HepG2 (cell line): ENCODE measurements around the gene SORD. TPM values are rescaled to one million over a fixed set of nuclear protein-coding genes. Genes with fewer than 3 reads are reported as not detected.
A peak's percentile ranks its signal among the peaks of the same experiment; 100 is the strongest.

ENCODE experiments used
- ATAC-seq: fragments of 200-7000 bp; cut with Tn5 transposase; 3 replicates; pipeline ENCODE4 v1.9.1; 2020; ENCODE audit warnings: mild to moderate bottlenecking, moderate library complexity
- BruUV-seq: library from RNA; stranded (reverse); fragments of 400-500 nt; replicated peaks from 2 replicates; lab custom pipeline; 2021; lab: Mats Ljungman, UMichigan
- CTCF ChIA-PET: fragments of 300-600 bp; formaldehyde crosslinking; extraction: SDS; loops from one replicate; lab custom pipeline; 2021; ENCODE audit warnings: low total read pairs, inconsistent platforms, low intra/inter-chr PET ratio; lab: Yijun Ruan, JAX
- POLR2A ChIA-PET: fragments of 350-600 bp; sonication (Branson Sonifier 250); formaldehyde crosslinking; loops from one replicate; lab custom pipeline; 2020; ENCODE audit warnings: antibody characterized with exemption, inconsistent platforms; lab: Yijun Ruan, JAX
- DNase-seq: peaks from one replicate; pipeline ENCODE4 v3.0.0-alpha.2; 2015; ENCODE audit warnings: low spot score
- FAIRE-seq: peaks from 3 replicates; lab custom pipeline; 2011; peaks lifted over from hg19 to GRCh38; lab: Jason Lieb, UNC
- H2AFZ ChIP-seq: one replicate; pipeline ENCODE4 v1.6.1; 2011; ENCODE audit warnings: low read length, inconsistent platforms
- H3K27ac ChIP-seq: fragments of 300-600 bp; 3 replicates; pipeline ENCODE4 v1.8.0; 2011; ENCODE audit warnings: mixed run types, mild to moderate bottlenecking, mixed read lengths, low read length, inconsistent platforms; ENCODE audit not compliant: insufficient read depth; ENCODE audit errors: extremely low read length
- H3K27me3 ChIP-seq, 2 experiments: fragments of 200-600 bp in 1 of 2; 2 replicates in 1 of 2; 3 replicates in 1 of 2; pipeline versions ENCODE4 v1.6.0 to v1.8.0; 2011; ENCODE audit warnings: low read length in 2 of 2, mild to moderate bottlenecking in 2 of 2, moderate library complexity in 2 of 2, inconsistent platforms in 1 of 2; ENCODE audit not compliant: insufficient read depth in 2 of 2, control insufficient read depth in 1 of 2
- H3K36me3 ChIP-seq, 2 experiments: fragments of 200-600 bp in 1 of 2; replicated peaks in 1 of 2; 2 replicates in 1 of 2; 3 replicates in 1 of 2; pipeline versions ENCODE4 v1.5.1 to v1.8.0; 2011; ENCODE audit warnings: low read length in 2 of 2, inconsistent platforms in 1 of 2; ENCODE audit not compliant: insufficient read depth in 2 of 2, control insufficient read depth in 1 of 2
- H3K4me1 ChIP-seq: 2 replicates; pipeline ENCODE4 v1.5.1; 2012; ENCODE audit warnings: low read length, inconsistent platforms; ENCODE audit not compliant: insufficient read depth
- H3K4me2 ChIP-seq: 2 replicates; pipeline ENCODE4 v1.6.0; 2011; ENCODE audit warnings: low read depth, low read length, inconsistent platforms
- H3K4me3 ChIP-seq, 3 experiments: fragments of 200-600 bp in 1 of 3; sonication (generic), shearing (Covaris generic) in 1 of 3; replicated peaks in 1 of 3; 2 replicates each; pipeline ENCODE4 v1.5.1; 2011 to 2016; ENCODE audit warnings: low read length in 3 of 3, inconsistent platforms in 2 of 3, low read depth in 2 of 3, mild to moderate bottlenecking in 2 of 3, control low read depth in 1 of 3, mixed read lengths in 1 of 3; ENCODE audit not compliant: insufficient read depth in 1 of 3
- H3K79me2 ChIP-seq: one replicate; pipeline ENCODE4 v1.6.1; 2011; ENCODE audit warnings: low read length, inconsistent platforms; ENCODE audit not compliant: insufficient read depth
- H3K9ac ChIP-seq: 2 replicates; pipeline ENCODE4 v1.6.0; 2011; ENCODE audit warnings: mild to moderate bottlenecking, low read depth, low read length, inconsistent platforms; ENCODE audit not compliant: insufficient read depth
- H3K9me3 ChIP-seq: 2 replicates; pipeline ENCODE4 v1.5.1; 2012; ENCODE audit warnings: mild to moderate bottlenecking, low read length
- H4K20me1 ChIP-seq: 2 replicates; pipeline ENCODE4 v1.6.0; 2011; ENCODE audit warnings: inconsistent platforms, mild to moderate bottlenecking, low read length, moderate library complexity; ENCODE audit not compliant: insufficient read depth
- ARID3A ChIP-seq: IDR thresholded peaks from 2 replicates; pipeline ENCODE4 v1.6.1; 2012; ENCODE audit warnings: low read depth, low read length, improper control_type of control experiment
- CSRNP2 ChIP-seq: sonication (generic); formaldehyde crosslinking; conservative IDR thresholded peaks from 2 replicates; pipeline ENCODE4 v1.8.0; 2022; ENCODE audit warnings: low read depth, missing genetic modification reagents
- CTCF ChIP-seq: sonication (generic); formaldehyde crosslinking; IDR thresholded peaks from 2 replicates; pipeline ENCODE4 v1.5.0; 2020; ENCODE audit warnings: mild to moderate bottlenecking, missing genetic modification reagents, moderate library complexity
- NRL ChIP-seq: sonication (generic); formaldehyde crosslinking; IDR thresholded peaks from 2 replicates; pipeline ENCODE4 v1.5.0; 2020; ENCODE audit warnings: missing genetic modification reagents, mild to moderate bottlenecking, moderate library complexity, borderline replicate concordance
- SMC3 ChIP-seq: IDR thresholded peaks from 2 replicates; pipeline ENCODE4 v1.6.1; 2011; ENCODE audit warnings: low read length, improper control_type of control experiment
- STAG1 ChIP-seq: sonication (generic); formaldehyde crosslinking; IDR thresholded peaks from 2 replicates; pipeline ENCODE4 v1.4.0; 2020; ENCODE audit warnings: missing genetic modification reagents
- TCF7L2 ChIP-seq: IDR thresholded peaks from 2 replicates; pipeline ENCODE4 v1.6.1; 2011; ENCODE audit warnings: mild to moderate bottlenecking, low read depth, low read length, moderate library complexity
- THAP11 ChIP-seq: IDR thresholded peaks from 2 replicates; pipeline ENCODE4 v1.6.1; 2016; ENCODE audit warnings: missing biosample characterization, missing genetic modification reagents
- ZBTB7B ChIP-seq: sonication (generic); formaldehyde crosslinking; IDR thresholded peaks from 2 replicates; pipeline ENCODE4 v1.4.0; 2020; ENCODE audit warnings: missing genetic modification reagents
- ZNF383 ChIP-seq: sonication (generic); formaldehyde crosslinking; IDR thresholded peaks from 2 replicates; pipeline ENCODE4 v1.4.0; 2020; ENCODE audit warnings: missing genetic modification reagents, mild to moderate bottlenecking, borderline replicate concordance
- ZNF713 ChIP-seq: sonication (generic); formaldehyde crosslinking; IDR thresholded peaks from 2 replicates; pipeline ENCODE4 v1.4.0; 2020; ENCODE audit warnings: mild to moderate bottlenecking, missing genetic modification reagents
- WGBS: methylation state at CpG from one replicate; pipeline ENCODE4 v1.1.6; 2017; ENCODE audit warnings: low lambda C conversion rate; 5-methylcytosine and 5-hydroxymethylcytosine counted together
- in situ Hi-C: cut with HindIII; loops from 2 replicates; pipeline ENCODE4 v1.10.0; 2017; ENCODE audit warnings: low pct_unique_long_range_greater_than_20kb; ENCODE audit not compliant: extremely low pct_ligation_motif_present
- intact Hi-C: fragments of 100-400 bp; cut with micrococcal nuclease; formaldehyde crosslinking; loops from one replicate; pipeline ENCODE4 v1.10.0; 2022; ENCODE audit not compliant: unreplicated experiment
- polyA plus RNA-seq, 8 experiments: library from polyadenylated mRNA; depleted of rRNA in 3 of 8; stranded (reverse) in 7 of 8; unstranded in 1 of 8; fragments of >200 nt; fragmentation: Illumina TruSeq in 4 of 8; extraction: Trizol in 4 of 8; gene quantifications; 2 replicates each; pipeline versions ENCODE4 v1.2.1 to v1.2.3, GENCODE V29; 2011 to 2016; ENCODE audit warnings: low read depth in 4 of 8, missing spikeins in 1 of 8, mixed read lengths in 1 of 8; ENCODE audit not compliant: insufficient read depth in 1 of 8
- total RNA-seq, 5 experiments: library from RNA; depleted of rRNA; stranded (reverse); fragments of >200 nt; fragmentation: Illumina TruSeq; extraction: Trizol; gene quantifications; 2 replicates each; pipeline ENCODE4 v1.2.3, GENCODE V29; 2016; ENCODE audit warnings: low read depth in 1 of 5
- TF ChIP-seq, protein P1 (sequence below): sonication (generic); formaldehyde crosslinking; IDR thresholded peaks from 2 replicates; pipeline ENCODE4 v1.9.0; 2021; ENCODE audit warnings: missing genetic modification reagents, mild to moderate bottlenecking, borderline replicate concordance
- TF ChIP-seq, protein P2 (sequence below): sonication (generic); formaldehyde crosslinking; IDR thresholded peaks from 2 replicates; pipeline ENCODE4 v1.5.0; 2020; ENCODE audit warnings: mild to moderate bottlenecking, low read depth, missing genetic modification reagents, borderline replicate concordance
- TF ChIP-seq, protein P3 (sequence below): sonication (generic); formaldehyde crosslinking; IDR thresholded peaks from 2 replicates; pipeline ENCODE4 v1.4.0; 2020; ENCODE audit warnings: missing genetic modification reagents

Gene SORD
- total and polyA plus RNA-seq, 2 of the 13 experiments (the other 11 are each of a cell fraction or from before 2014, with no cell fraction given) = 59.1 to 95.3 TPM

GRCh38 chr15:45126535-45127158, 103.7 kb downstream of the SORD start:
- H3K4me2 ChIP-seq = no peak overlapping the region
- no peaks in the 10 kb centered on the region for H4K20me1 ChIP-seq
- CTCF ChIA-PET = interaction anchor here (0.6 to 1.7 kb wide), 3 partner anchors 8 to 10 kb away, joined by 3 to 7 read pairs (median 3); no protein-coding TSS in a partner anchor
- POLR2A ChIA-PET = no interaction called here
- H3K79me2 ChIP-seq = no peaks in the 10 kb centered on the region
- FAIRE-seq = no peak
- peaks cover 14% of the 10 kb centered on the region for H3K4me1 ChIP-seq
- WGBS = 4% methylated on average over 2 of the region's 2 CpGs
- no peak overlapping the region for H3K9ac ChIP-seq
- in situ Hi-C loops (loop anchor here (10.0 kb wide), 2 partner anchors 62 to 162 kb away; no protein-coding TSS in a partner anchor), intact Hi-C loops (no loop called here)
- H3K4me3 ChIP-seq = no peak overlapping the region
- DNase-seq = peak; percentile 25
- no peaks in the 10 kb centered on the region for H3K36me3 ChIP-seq
- H2AFZ ChIP-seq = no peak overlapping the region
- H3K27me3 ChIP-seq = peaks cover 0 to 3% of the 10 kb centered on the region in 2 experiments; a peak in 2 of 5 replicates
- no peak overlapping the region for H3K27ac ChIP-seq
- ATAC-seq = peak; percentile 54
- H3K9me3 ChIP-seq = no peaks in the 10 kb centered on the region
- no TSS peak for BruUV-seq
- TF ChIP-seq, protein P1, sequence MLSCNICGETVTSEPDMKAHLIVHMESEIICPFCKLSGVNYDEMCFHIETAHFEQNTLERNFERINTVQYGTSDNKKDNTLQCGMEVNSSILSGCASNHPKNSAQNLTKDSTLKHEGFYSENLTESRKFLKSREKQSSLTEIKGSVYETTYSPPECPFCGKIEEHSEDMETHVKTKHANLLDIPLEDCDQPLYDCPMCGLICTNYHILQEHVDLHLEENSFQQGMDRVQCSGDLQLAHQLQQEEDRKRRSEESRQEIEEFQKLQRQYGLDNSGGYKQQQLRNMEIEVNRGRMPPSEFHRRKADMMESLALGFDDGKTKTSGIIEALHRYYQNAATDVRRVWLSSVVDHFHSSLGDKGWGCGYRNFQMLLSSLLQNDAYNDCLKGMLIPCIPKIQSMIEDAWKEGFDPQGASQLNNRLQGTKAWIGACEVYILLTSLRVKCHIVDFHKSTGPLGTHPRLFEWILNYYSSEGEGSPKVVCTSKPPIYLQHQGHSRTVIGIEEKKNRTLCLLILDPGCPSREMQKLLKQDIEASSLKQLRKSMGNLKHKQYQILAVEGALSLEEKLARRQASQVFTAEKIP (CRISPR knock-in tag) = no peak
- no peak for TF ChIP-seq TCF7L2
- no peak for TF ChIP-seq ZNF713 (CRISPR knock-in tag)
- TF ChIP-seq ZBTB7B (CRISPR knock-in tag) = no peak
- TF ChIP-seq CSRNP2 (CRISPR knock-in tag) = no peak
- TF ChIP-seq, protein P2, sequence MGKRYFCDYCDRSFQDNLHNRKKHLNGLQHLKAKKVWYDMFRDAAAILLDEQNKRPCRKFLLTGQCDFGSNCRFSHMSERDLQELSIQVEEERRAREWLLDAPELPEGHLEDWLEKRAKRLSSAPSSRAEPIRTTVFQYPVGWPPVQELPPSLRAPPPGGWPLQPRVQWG (CRISPR knock-in tag) = no peak
- TF ChIP-seq THAP11 (CRISPR knock-in tag) = no peak
- no peak for TF ChIP-seq NRL (CRISPR knock-in tag)
- TF ChIP-seq ZNF383 = no peak
- peak; percentile 34; the same call in 1 of the 2 replicates for TF ChIP-seq SMC3
- peak; percentile 55 for TF ChIP-seq CTCF (CRISPR knock-in tag)
- TF ChIP-seq, protein P3, sequence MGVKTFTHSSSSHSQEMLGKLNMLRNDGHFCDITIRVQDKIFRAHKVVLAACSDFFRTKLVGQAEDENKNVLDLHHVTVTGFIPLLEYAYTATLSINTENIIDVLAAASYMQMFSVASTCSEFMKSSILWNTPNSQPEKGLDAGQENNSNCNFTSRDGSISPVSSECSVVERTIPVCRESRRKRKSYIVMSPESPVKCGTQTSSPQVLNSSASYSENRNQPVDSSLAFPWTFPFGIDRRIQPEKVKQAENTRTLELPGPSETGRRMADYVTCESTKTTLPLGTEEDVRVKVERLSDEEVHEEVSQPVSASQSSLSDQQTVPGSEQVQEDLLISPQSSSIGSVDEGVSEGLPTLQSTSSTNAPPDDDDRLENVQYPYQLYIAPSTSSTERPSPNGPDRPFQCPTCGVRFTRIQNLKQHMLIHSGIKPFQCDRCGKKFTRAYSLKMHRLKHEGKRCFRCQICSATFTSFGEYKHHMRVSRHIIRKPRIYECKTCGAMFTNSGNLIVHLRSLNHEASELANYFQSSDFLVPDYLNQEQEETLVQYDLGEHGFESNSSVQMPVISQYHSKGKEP (CRISPR knock-in tag) = no peak
- peak; percentile 47 for TF ChIP-seq STAG1 (CRISPR knock-in tag)
- peak; percentile 85 for TF ChIP-seq ARID3A
